Stimulated activated CD4-positive, alpha-beta T cell treated with anti-CD3 and anti-CD28 coated beads, TNF-alpha, amount 100 ng/mL, for 48 hours (primary cell): ENCODE data around the gene TRAIP.
A peak's percentile ranks its signal among the peaks of the same experiment; 100 is the strongest.
"Not testable (repeated sequence)": the region's sequence is repeated elsewhere in the genome, so short reads cannot be mapped to it uniquely, and the experiment has no call there.

Experiments
- DNase-seq, 3 donors: peaks; one replicate each; pipeline ENCODE4 v3.0.0-alpha.2; 2020; ENCODE audit warnings: low read depth in 3 of 3

TRAIP gene

GRCh38 chr3:49826016-49826415 lies 30.3 kb downstream of the TRAIP start:
- no peak for DNase-seq

- DNase-seq: not testable (repeated sequence)
Measured at GRCh38 chr3:49823131-49823530, 33.2 kb downstream of the TRAIP start.

- DNase-seq: peak in 1 of 3 donors; percentile 28
Measured at GRCh38 chr3:49813497-49814174, 42.7 kb downstream of the TRAIP start, which contains the start of gene UBA7. Gene UBA7 (minus strand): TSS chr3:49813953. CDS start chr3:49813787, 166 bp downstream.

- DNase-seq: no peak
Measured at GRCh38 chr3:49812916-49813496, 43.4 kb downstream of the TRAIP start.

GRCh38 chr3:49807431-49808114 lies 48.8 kb downstream of the TRAIP start:
- no peak for DNase-seq

- no peak for DNase-seq
Measured at GRCh38 chr3:49806850-49807249, 49.5 kb downstream of the TRAIP start.

- DNase-seq: no peak
Measured at GRCh38 chr3:49805897-49806701, 50.3 kb downstream of the TRAIP start.

GRCh38 chr3:49805367-49805782 lies 51.0 kb downstream of the TRAIP start:
- DNase-seq: no peak

- no peak for DNase-seq
Measured at GRCh38 chr3:49804141-49805041, 52.0 kb downstream of the TRAIP start.

GRCh38 chr3:49803465-49804140 lies 52.8 kb downstream of the TRAIP start:
- peak in 1 of 3 donors; percentile 35 for DNase-seq

- DNase-seq: peak; percentile 68 to 91 (median 82)
Measured at GRCh38 chr3:49802719-49803464, 53.5 kb downstream of the TRAIP start, which contains the start of gene INKA1. Gene INKA1 (plus strand): TSS chr3:49803261. CDS start chr3:49803393, 132 bp downstream.

GRCh38 chr3:49801160-49801559 lies 55.2 kb downstream of the TRAIP start:
- no peak for DNase-seq

- no peak for DNase-seq
Measured at GRCh38 chr3:49799761-49800160, 56.6 kb downstream of the TRAIP start, which contains the start of gene CDHR4. Gene CDHR4 (minus strand): TSS chr3:49799873. CDS start chr3:49799812, 61 bp downstream.

- no peak for DNase-seq
Measured at GRCh38 chr3:49799105-49799504, 57.3 kb downstream of the TRAIP start.

GRCh38 chr3:49794926-49795905 lies 61.1 kb downstream of the TRAIP start:
- no peak for DNase-seq

GRCh38 chr3:49794431-49794830 lies 61.9 kb downstream of the TRAIP start:
- DNase-seq: no peak

- no peak for DNase-seq
Measured at GRCh38 chr3:49793486-49794085, 62.8 kb downstream of the TRAIP start.
